A549 (cell line): ENCODE results near the gene CCL17. TPM values are rescaled to one million over a fixed set of nuclear protein-coding genes. Genes with fewer than 3 reads are reported as not detected.
A peak's percentile ranks its signal among the peaks of the same experiment; 100 is the strongest.

Experiments
- ATAC-seq, 2 experiments: fragments of 200-7000 bp in 1 of 2; fragments of >200 bp in 1 of 2; cut with Nextera tagmentation in 1 of 2; cut with Tn5 transposase in 1 of 2; 3 replicates each; pipeline versions ENCODE4 v1.8.0 to v1.9.1; 2018 to 2020; ENCODE audit warnings: mild to moderate bottlenecking in 1 of 2, moderate library complexity in 1 of 2
- CTCF ChIA-PET: fragments of 300-600 bp; sonication (Branson Sonifier 250); formaldehyde crosslinking; extraction: SDS; loops from one replicate; lab custom pipeline; 2021; ENCODE audit warnings: antibody characterized with exemption, inconsistent platforms; lab: Yijun Ruan, JAX
- POLR2A ChIA-PET: fragments of 350-600 bp; formaldehyde crosslinking; extraction: SDS; loops from one replicate; lab custom pipeline; 2021; ENCODE audit warnings: antibody characterized with exemption, inconsistent platforms; lab: Yijun Ruan, JAX
- DNase-seq, 2 experiments: peaks; one replicate each; pipeline versions ENCODE4 v3.0.0 to v3.0.0-alpha.2; 2011 to 2016; ENCODE audit warnings: low read depth in 1 of 2, low spot score in 1 of 2
- FAIRE-seq: peaks from 2 replicates; lab custom pipeline; 2011; peaks lifted over from hg19 to GRCh38; lab: Jason Lieb, UNC
- H3K27ac ChIP-seq, 2 experiments: fragments of >200 bp; sonication (Bioruptor Twin); formaldehyde crosslinking; 3 replicates each; pipeline ENCODE4 v1.5.1; 2016 to 2017
- H3K4me1 ChIP-seq: fragments of >200 bp; sonication (Bioruptor Twin); formaldehyde crosslinking; 3 replicates; pipeline ENCODE4 v1.6.1; 2016
- H3K4me2 ChIP-seq: fragments of >200 bp; sonication (Bioruptor Twin); formaldehyde crosslinking; 3 replicates; pipeline ENCODE4 v1.6.1; 2016
- H3K4me3 ChIP-seq: fragments of >200 bp; sonication (Bioruptor Twin); formaldehyde crosslinking; 3 replicates; pipeline ENCODE4 v1.5.1; 2016
- H3K9me3 ChIP-seq: fragments of >200 bp; sonication (Bioruptor Twin); formaldehyde crosslinking; 3 replicates; pipeline ENCODE4 v1.6.1; 2016
- ATOH8 ChIP-seq: fragments of 250-450 bp; sonication (Bioruptor Pico); IDR thresholded peaks from 2 replicates; pipeline ENCODE4 v1.5.0; 2020; ENCODE audit warnings: low read depth, mild to moderate bottlenecking, moderate library complexity
- CBX2 ChIP-seq: fragments of 200-600 bp; sonication (generic); IDR thresholded peaks from 2 replicates; pipeline ENCODE4 v1.6.1; 2016; ENCODE audit warnings: low read depth, mild to moderate bottlenecking, borderline replicate concordance
- ELK1 ChIP-seq: fragments of 150-350 bp; IDR thresholded peaks from 2 replicates; pipeline ENCODE4 v1.6.1; 2014; ENCODE audit warnings: low read depth, mild to moderate bottlenecking, low read length
- ESRRA ChIP-seq: fragments of 150-350 bp; IDR thresholded peaks from 2 replicates; pipeline ENCODE4 v1.6.1; 2014; ENCODE audit warnings: mild to moderate bottlenecking, low read length, borderline replicate concordance
- FOSL2 ChIP-seq, 2 experiments: fragments of 450-650 bp in 1 of 2; fragments of >200 bp in 1 of 2; sonication (Bioruptor Twin) in 1 of 2; formaldehyde crosslinking; IDR thresholded peaks; 2 replicates each; pipeline versions ENCODE4 v1.5.0 to v1.6.1; 2016 to 2020; ENCODE audit warnings: mild to moderate bottlenecking in 1 of 2, moderate library complexity in 1 of 2
- HDAC2 ChIP-seq: fragments of 200-600 bp; sonication (generic); IDR thresholded peaks from 2 replicates; pipeline ENCODE4 v1.6.1; 2016
- HES2 ChIP-seq: fragments of >200 bp; sonication (Bioruptor Twin); formaldehyde crosslinking; IDR thresholded peaks from 2 replicates; pipeline ENCODE4 v1.6.1; 2016
- HOXB13 ChIP-seq: fragments of 250-450 bp; sonication (Bioruptor Pico); IDR thresholded peaks from 2 replicates; pipeline ENCODE4 v1.5.0; 2020; ENCODE audit warnings: low read depth, mild to moderate bottlenecking, moderate library complexity
- KDM1A ChIP-seq: fragments of 200-600 bp; sonication (generic); IDR thresholded peaks from 2 replicates; pipeline ENCODE4 v1.6.1; 2016; ENCODE audit warnings: low read depth, mild to moderate bottlenecking
- NFE2L2 ChIP-seq: fragments of 150-350 bp; conservative IDR thresholded peaks from 2 replicates; pipeline ENCODE4 v1.6.1; 2014; ENCODE audit warnings: low read length
- PBX3 ChIP-seq: IDR thresholded peaks from 2 replicates; pipeline ENCODE4 v1.6.1; 2012
- RCOR1 ChIP-seq: fragments of 150-350 bp; IDR thresholded peaks from 2 replicates; pipeline ENCODE4 v1.6.1; 2014; ENCODE audit warnings: antibody characterized with exemption, low read length, low read depth
- REST ChIP-seq: fragments of 200-600 bp; sonication (generic); IDR thresholded peaks from 2 replicates; pipeline ENCODE4 v1.6.1; 2016; ENCODE audit warnings: antibody characterized with exemption, mild to moderate bottlenecking, moderate library complexity
- SREBF2 ChIP-seq: fragments of 450-650 bp; IDR thresholded peaks from 2 replicates; pipeline ENCODE4 v1.6.1; 2014; ENCODE audit warnings: mild to moderate bottlenecking, moderate library complexity
- TP53 ChIP-seq: fragments of 250-450 bp; sonication (Bioruptor Pico); IDR thresholded peaks from 2 replicates; pipeline ENCODE4 v1.5.0; 2021; ENCODE audit warnings: mild to moderate bottlenecking, moderate library complexity
- ZC3H11A ChIP-seq: fragments of 450-650 bp; IDR thresholded peaks from 2 replicates; pipeline ENCODE4 v1.6.1; 2014; ENCODE audit warnings: antibody characterized with exemption, mild to moderate bottlenecking
- WGBS: methylation state at CpG from one replicate; pipeline ENCODE4 v1.1.6; 2017; ENCODE audit errors: missing lambda C conversion rate; 5-methylcytosine and 5-hydroxymethylcytosine counted together
- polyA plus RNA-seq, 4 experiments: library from polyadenylated mRNA; depleted of rRNA in 3 of 4; stranded (reverse); fragments of >200 nt; fragmentation: RNase III in 1 of 4; extraction: RNeasy Plus Mini Kit Qiagen cat#74134 plus additional on column Dnase treatment in 1 of 4; gene quantifications; 2 replicates in 3 of 4; 3 replicates in 1 of 4; pipeline ENCODE4 v1.2.3, GENCODE V29; 2011 to 2017

CCL17 gene
- polyA plus RNA-seq, 2 of the 4 experiments (the other 2 are of a cell fraction), result not detected

- Histone ChIP-seq H3K27ac (peak overlapping the region in 1 of 2 experiments; percentile 47; a peak in 1 of 6 replicates), H3K4me2 (no peak overlapping the region), H3K4me3 (no peak overlapping the region), H3K4me1 (peaks cover 22% of the 10 kb centered on the region)
- ATAC-seq, result no peak
- no peak for DNase-seq
- no peak for FAIRE-seq
- 89% methylated on average over 2 of the region's 2 CpGs for WGBS
- POLR2A ChIA-PET, result interaction anchor here (0.9 kb wide), 1 partner anchor 122 kb away, joined by 3 read pairs; no protein-coding TSS in a partner anchor
- CTCF ChIA-PET, result interaction anchor here (0.9 to 16.7 kb wide), 24 partner anchors 8 to 338 kb away, joined by 3 to 709 read pairs (median 4); partner anchors contain the start of genes ARL2BP, CIAPIN1 and COQ9
- TF ChIP-seq ESRRA, result no peak
- TF ChIP-seq KDM1A, result no peak
- no peak for TF ChIP-seq REST
- no peak for TF ChIP-seq TP53 (CRISPR knock-in tag)
- TF ChIP-seq CBX2, result no peak
- TF ChIP-seq HOXB13 (CRISPR knock-in tag), result no peak
- no peak for TF ChIP-seq PBX3
- no peak for TF ChIP-seq RCOR1
- TF ChIP-seq, all 56 proteins: peak for 0
- no peaks in the 10 kb centered on the region for H3K9me3 ChIP-seq
These were observed 18.6 kb downstream of the CCL17 start for GRCh38 chr16:57423152-57423551.

GRCh38 chr16:57424583-57424982 is 20.0 kb downstream of the CCL17 start:
- no peak for TF ChIP-seq ELK1
- TF ChIP-seq HES2, result no peak
- no peak for TF ChIP-seq ZC3H11A
- TF ChIP-seq SREBF2, result no peak
- no peak for TF ChIP-seq FOSL2 (IDR thresholded peaks at IDR 0.05)
- no peak for TF ChIP-seq FOSL2 (CRISPR knock-in tag; IDR thresholded peaks at IDR 0.05)
- TF ChIP-seq HOXB13 (CRISPR knock-in tag), result no peak
- TF ChIP-seq NFE2L2, result no peak
- TF ChIP-seq ATOH8 (CRISPR knock-in tag), result no peak
- TF ChIP-seq HDAC2, result no peak
- CTCF ChIA-PET, result interaction anchor here (1.0 to 16.7 kb wide), 6 partner anchors 11 to 119 kb away, joined by 3 to 709 read pairs (median 6); partner anchors contain the start of genes CIAPIN1 and COQ9

More at GRCh38 chr16:57424583-57424982, 20.0 kb downstream of the CCL17 start:
- Histone ChIP-seq H3K4me2 (no peak overlapping the region), H3K27ac (no peak overlapping the region), H3K4me1 (peaks cover 8% of the 10 kb centered on the region), H3K4me3 (no peak overlapping the region), H3K9me3 (no peaks in the 10 kb centered on the region)
- POLR2A ChIA-PET, result no interaction called here
- DNase-seq (no peak), ATAC-seq (no peak), FAIRE-seq (no peak)
- WGBS, result 78% methylated on average over 3 of the region's 3 CpGs
